Fibroblast of the aortic adventitia (primary cell): ENCODE data around the gene TTLL7. TPM values are rescaled to one million over a fixed set of nuclear protein-coding genes. Genes with fewer than 3 reads are reported as not detected.

Experiments used
- DNase-seq: peaks from one replicate; pipeline ENCODE4 v3.0.0-alpha.2; 2010; ENCODE audit warnings: low read depth
- H3K4me3 ChIP-seq: 2 replicates; pipeline ENCODE4 v1.5.1; 2011; ENCODE audit warnings: low read depth, mild to moderate bottlenecking, control low read depth, low read length, moderate library complexity
- total RNA-seq: library from RNA; depleted of rRNA; stranded (reverse); fragments of >200 nt; gene quantifications from 2 replicates; pipeline ENCODE4 v1.2.3, GENCODE V29; 2012; ENCODE audit warnings: low replicate concordance
- TF ChIP-seq, protein P1 (sequence below): IDR thresholded peaks from 2 replicates; pipeline ENCODE4 v1.5.1; 2011; ENCODE audit warnings: mild to moderate bottlenecking, low read length, control low read depth, inconsistent platforms; ENCODE audit not compliant: insufficient read depth

TTLL7 gene
- total RNA-seq, 1 donor = 20.9 TPM

- no peak overlapping the region for H3K4me3 ChIP-seq
- TF ChIP-seq, protein P1, sequence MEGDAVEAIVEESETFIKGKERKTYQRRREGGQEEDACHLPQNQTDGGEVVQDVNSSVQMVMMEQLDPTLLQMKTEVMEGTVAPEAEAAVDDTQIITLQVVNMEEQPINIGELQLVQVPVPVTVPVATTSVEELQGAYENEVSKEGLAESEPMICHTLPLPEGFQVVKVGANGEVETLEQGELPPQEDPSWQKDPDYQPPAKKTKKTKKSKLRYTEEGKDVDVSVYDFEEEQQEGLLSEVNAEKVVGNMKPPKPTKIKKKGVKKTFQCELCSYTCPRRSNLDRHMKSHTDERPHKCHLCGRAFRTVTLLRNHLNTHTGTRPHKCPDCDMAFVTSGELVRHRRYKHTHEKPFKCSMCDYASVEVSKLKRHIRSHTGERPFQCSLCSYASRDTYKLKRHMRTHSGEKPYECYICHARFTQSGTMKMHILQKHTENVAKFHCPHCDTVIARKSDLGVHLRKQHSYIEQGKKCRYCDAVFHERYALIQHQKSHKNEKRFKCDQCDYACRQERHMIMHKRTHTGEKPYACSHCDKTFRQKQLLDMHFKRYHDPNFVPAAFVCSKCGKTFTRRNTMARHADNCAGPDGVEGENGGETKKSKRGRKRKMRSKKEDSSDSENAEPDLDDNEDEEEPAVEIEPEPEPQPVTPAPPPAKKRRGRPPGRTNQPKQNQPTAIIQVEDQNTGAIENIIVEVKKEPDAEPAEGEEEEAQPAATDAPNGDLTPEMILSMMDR = no peak
- no peak for DNase-seq
These were observed 9.7 kb upstream of the TTLL7 start for GRCh38 chr1:84008631-84009030.

DNA sequence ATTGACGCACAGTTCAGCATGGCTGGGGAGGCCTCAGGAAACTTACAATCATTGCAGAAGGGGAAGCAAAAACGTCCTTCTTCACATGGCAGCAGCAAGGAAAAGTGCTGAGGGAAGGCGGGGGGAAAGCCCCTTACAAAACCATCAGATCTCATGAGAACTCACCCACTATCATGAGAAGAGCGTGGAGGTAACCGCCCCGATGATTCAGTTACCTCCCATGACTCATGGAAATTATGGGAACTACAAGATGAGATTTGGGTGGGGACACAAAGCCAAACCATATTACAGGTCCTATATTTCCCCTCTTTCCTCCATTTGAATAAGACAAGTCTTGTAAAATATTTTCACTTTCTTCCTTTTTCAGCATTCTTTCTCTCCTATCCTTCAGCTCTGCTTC lies 7.7 kb upstream of the TTLL7 start:
- no peak overlapping the region for H3K4me3 ChIP-seq
- TF ChIP-seq, protein P1 = no peak

DNA sequence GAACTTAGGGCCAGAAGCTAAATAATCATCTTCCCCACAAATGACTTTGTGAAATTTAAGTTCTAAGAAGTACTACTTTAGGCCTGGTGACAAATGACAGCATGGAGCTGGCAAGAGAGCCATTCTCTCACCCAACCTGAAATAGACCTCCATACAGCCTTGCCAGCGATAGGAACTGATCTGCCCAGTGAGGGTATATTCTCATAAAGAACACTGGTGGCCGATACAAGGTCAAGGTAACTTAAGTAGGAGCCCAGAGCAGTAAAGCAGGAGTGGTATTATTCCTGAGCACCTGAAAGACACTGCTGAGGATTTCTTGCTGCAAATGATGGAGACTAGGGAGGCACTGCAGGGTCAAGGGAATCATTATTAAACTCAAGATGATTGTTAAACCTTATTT lies 2.6 kb upstream of the TTLL7 start:
- DNase-seq = no peak
- no peak overlapping the region for H3K4me3 ChIP-seq
- TF ChIP-seq, protein P1 = no peak

More for the DNA sequence above, 7.7 kb upstream of the TTLL7 start:
- no peak for DNase-seq

DNA sequence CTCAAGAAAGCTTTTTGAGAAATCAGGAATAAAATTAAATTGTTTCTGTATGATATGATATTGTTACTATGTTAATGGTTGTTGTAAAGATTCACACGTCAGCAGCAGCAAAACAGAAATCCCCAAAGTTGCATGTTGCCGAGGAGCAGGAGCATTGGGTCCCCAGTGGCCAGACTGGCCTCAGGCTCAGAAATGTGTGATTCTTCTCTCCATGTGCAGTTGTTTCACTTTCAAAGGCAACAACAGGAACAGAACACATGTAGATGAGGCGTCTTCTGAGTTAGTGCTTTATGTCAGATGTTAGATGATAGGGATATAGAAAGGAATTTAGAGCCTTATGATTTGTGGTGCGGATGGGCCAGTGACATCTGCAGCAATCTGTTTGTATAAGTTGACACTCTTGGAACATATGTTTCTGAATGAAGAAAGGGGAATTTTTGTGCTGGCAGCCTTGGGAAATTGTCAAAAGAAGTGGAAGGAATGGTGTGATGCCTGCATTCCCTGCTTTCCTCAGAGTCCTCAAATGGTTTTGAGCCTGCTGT lies 2.1 kb upstream of the TTLL7 start:
- DNase-seq = no peak
- H3K4me3 ChIP-seq = no peak overlapping the region

DNA sequence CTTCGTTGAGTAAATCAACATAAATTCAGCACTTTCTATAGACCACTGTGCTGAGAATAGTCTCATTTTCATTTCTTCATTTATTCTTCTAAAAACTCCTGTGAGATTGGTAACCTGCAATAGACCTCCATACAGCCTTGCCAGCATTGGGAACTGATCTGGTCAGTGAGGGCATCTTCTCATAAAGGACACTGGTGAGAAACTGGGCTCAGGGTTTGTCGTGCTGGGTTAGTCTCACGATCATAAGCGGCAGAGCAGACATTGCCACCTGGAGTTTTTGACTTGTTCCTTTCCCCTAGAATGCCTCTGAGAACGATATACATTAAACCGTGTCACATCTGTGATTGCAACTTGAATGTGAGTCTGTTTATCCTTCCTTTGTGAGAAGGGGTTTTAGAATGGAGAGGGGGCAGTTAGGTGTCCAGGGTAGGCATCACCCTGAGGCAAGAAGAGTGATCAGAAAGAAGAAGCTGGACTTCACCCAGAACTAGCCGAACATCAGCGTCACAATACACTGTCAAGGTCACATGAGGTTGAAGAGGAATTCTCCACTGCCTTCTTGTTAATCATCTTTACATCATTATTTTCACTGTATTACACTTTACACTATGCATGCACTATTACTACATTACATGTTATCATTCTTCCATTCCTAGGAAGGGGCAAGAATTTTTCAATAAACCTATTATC lies 1.4 kb upstream of the TTLL7 start:
- TF ChIP-seq, protein P1 = no peak
- H3K4me3 ChIP-seq = no peak overlapping the region
- no peak for DNase-seq

More for the DNA sequence above, 2.1 kb upstream of the TTLL7 start:
- TF ChIP-seq, protein P1 = no peak

DNA sequence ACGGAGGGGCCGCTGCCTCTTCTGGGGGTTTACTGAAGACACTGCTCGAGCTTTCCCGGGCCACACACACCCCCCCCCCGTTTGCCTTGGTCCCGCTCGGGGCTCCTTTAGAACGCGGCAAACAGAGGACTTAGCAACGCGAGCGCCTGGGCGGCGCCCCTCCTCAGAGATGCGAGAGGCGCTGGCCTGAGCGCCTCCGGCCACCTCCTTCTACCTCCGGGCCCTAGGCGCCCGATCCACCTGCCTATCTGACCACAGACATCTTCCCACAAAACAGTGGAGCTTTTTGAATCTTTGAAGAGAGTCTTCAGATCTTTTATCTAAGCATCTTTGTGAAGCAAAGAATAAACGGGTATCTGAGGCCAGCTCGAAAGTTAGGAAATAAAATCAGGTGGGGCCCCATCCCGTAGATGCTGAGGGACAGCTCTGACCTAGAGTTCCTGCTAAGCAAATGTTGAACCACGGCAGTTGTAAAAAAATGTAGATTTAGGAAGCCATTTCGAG lies 436 bp upstream of the TTLL7 start:
- TF ChIP-seq, protein P1 = no peak
- peak; percentile 75 for DNase-seq
- peak overlapping the region; percentile 86 for H3K4me3 ChIP-seq
